Heart left ventricle (tissue), 16 donors: ENCODE data around the gene ZBTB7C. TPM values are rescaled to one million over a fixed set of nuclear protein-coding genes. Genes with fewer than 3 reads are reported as not detected.

Source experiments
- ATAC-seq, 4 donors: fragments of 200-7000 bp; cut with Tn5 transposase; one replicate each; pipeline ENCODE4 v1.9.1; 2020 to 2022; ENCODE audit warnings: moderate library complexity in 4 of 4, mild to moderate bottlenecking in 3 of 4, moderate number of reproducible peaks in 1 of 4
- DNase-seq, 5 donors: peaks; one replicate each; pipeline ENCODE4 v3.0.0-alpha.2; 2020
- H3K27ac ChIP-seq, 12 donors: fragments of 200-600 bp; sonication (generic) in 4 of 12; one replicate each; pipeline versions ENCODE4 v1.5.0 to v1.8.0; 2016 to 2022; ENCODE audit warnings: mild to moderate bottlenecking in 2 of 12
- H3K27me3 ChIP-seq, 9 donors: fragments of 200-600 bp; sonication (generic) in 2 of 9; one replicate each; pipeline versions ENCODE4 v1.5.1 to v1.8.0; 2016 to 2022; ENCODE audit warnings: mild to moderate bottlenecking in 3 of 9
- H3K36me3 ChIP-seq, 9 donors: fragments of 200-600 bp; sonication (generic) in 2 of 9; one replicate each; pipeline versions ENCODE4 v1.5.0 to v1.8.0; 2018 to 2022; ENCODE audit warnings: mild to moderate bottlenecking in 2 of 9
- H3K4me1 ChIP-seq, 12 donors: fragments of 200-600 bp; sonication (generic) in 4 of 12; one replicate each; pipeline versions ENCODE4 v1.5.0 to v1.8.0; 2016 to 2022; ENCODE audit warnings: mild to moderate bottlenecking in 3 of 12
- H3K4me3 ChIP-seq, 12 donors: fragments of 200-600 bp; sonication (generic) in 4 of 12; one replicate each; pipeline versions ENCODE4 v1.5.0 to v1.8.0; 2017 to 2022; ENCODE audit warnings: mild to moderate bottlenecking in 9 of 12, moderate library complexity in 4 of 12
- H3K9me3 ChIP-seq, 12 donors: fragments of 200-600 bp; sonication (generic) in 4 of 12; one replicate each; pipeline versions ENCODE4 v1.5.0 to v1.8.0; 2016 to 2022; ENCODE audit warnings: mild to moderate bottlenecking in 1 of 12
- CTCF ChIP-seq, 12 donors: fragments of 200-600 bp; sonication (generic) in 4 of 12; IDR thresholded peaks; one replicate each; pipeline versions ENCODE4 v1.5.0 to v1.8.0; 2018 to 2022; ENCODE audit warnings: antibody characterized with exemption in 12 of 12, mild to moderate bottlenecking in 5 of 12
- POLR2A ChIP-seq, 2 donors: fragments of 450-650 bp; IDR thresholded peaks; one replicate each; pipeline ENCODE4 v1.6.1; 2017; ENCODE audit warnings: antibody characterized with exemption in 2 of 2, mild to moderate bottlenecking in 2 of 2, moderate library complexity in 2 of 2
- WGBS, 4 donors: extraction: QIAGEN DNeasy Blood & Tissue Kit in 2 of 4; methylation state at CpG; one replicate each; pipeline versions ENCODE4 v1.1.5 to v1.1.7; 2013 to 2018; 5-methylcytosine and 5-hydroxymethylcytosine counted together
- intact Hi-C, 10 donors: fragments of 100-400 bp; cut with DNase I; formaldehyde crosslinking; loops; one replicate each; pipeline versions ENCODE4 v1.11.1 to v1.14.2; 2022
- polyA plus RNA-seq, 2 donors: library from polyadenylated mRNA; stranded (reverse); fragments of 200-250 nt; gene quantifications; one replicate each; pipeline ENCODE4 v1.2.3, GENCODE V29; 2013
- total RNA-seq, 9 donors: library from RNA; depleted of rRNA in 2 of 9; stranded (reverse); fragments of >200 nt in 2 of 9; fragmentation: NEBNext Ultra II Directional in 3 of 9; extraction: Animal tissue kit (Norgen Biotek cat#: 25700) in 3 of 9; gene quantifications; one replicate each; pipeline versions ENCODE4 v1.1.0 to v1.2.4, GENCODE V29; 2016 to 2023
- donor health status: ischemic (EF 13 %, LVEDD 7.1; RV severe dilation, severe dysfunction).
- donor health status: healthy with polysubstance abuse.
- donor health status: DM: no; HTN: yes; CAD: no.
- donor health status: DM: no; HTN: no; CAD: no.
- donor health status: ischemic (EF 25% LVEDD 6.9; RV normal size, moderate dysfunction).
- donor health status: ischemic (EF 25% LVEDD 5.7; RV mildly dilated, moderate dysfunction).
- donor health status: healthy.
- donor health status: DM: yes; HTN: yes; CAD: no.
- donor health status: ischemic (EF 35%, LVEDD 5.7; RV mildly dilated, moderate dysfunction).
- donor health status: nonischemic (EF 11% LVEDD 7.7; RV severe dilation, severe dysfunction).
- donor health status: DM: yes; HTN: yes; CAD: no.
- donor health status: PGD.
- donor health status: ischemic (EF 29% LVEDD 5.4; RV normal size, mild dysfunction).
- donor health status: nonischemic (EF 23%, LVEDD 6.1; RV moderate dilation, normal function).

The ZBTB7C gene
- total and polyA plus RNA-seq, 11 donors, result 0.68 to 7.5 (median 2.3) TPM

DNA sequence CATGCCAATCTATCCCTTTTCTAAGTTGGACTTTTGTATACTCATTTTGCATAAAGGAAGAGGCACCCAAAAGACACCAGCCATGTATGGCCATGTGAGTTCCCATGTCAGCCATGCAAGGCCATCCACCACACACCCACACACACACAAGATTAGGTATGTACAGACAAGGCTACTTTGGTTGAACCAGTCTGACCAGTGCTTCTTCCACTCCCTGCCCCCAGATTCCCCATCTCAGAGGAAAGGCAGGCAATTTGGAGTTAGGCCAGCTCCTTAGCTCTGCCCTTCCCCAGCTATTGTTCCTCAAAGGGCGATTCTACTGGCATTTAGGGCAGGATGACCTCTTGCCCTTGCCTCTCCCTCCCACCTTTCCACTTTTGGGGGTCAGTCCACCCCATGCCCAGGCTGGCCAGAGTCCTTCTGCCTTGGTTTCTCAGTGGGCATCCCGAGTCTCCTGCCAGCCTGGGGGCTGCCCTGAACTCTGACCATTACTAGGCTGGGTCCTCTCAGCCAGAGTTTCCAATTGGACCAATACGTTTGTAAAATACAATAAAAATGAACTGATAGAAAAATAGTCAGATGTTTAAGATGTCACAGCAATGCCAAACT, 101.1 kb downstream of the ZBTB7C start:
- ATAC-seq, result no peak
- DNase-seq, result no peak
- H3K27ac ChIP-seq, result no peak overlapping the region
- intact Hi-C loops, result no loop called here
- H3K9me3 ChIP-seq, result no peaks in the 10 kb centered on the region
- H3K36me3 ChIP-seq, result no peaks in the 10 kb centered on the region
- TF ChIP-seq CTCF (IDR thresholded peaks at IDR 0.05), result no peak
- TF ChIP-seq POLR2A (IDR thresholded peaks at IDR 0.05), result no peak
- H3K27me3 ChIP-seq, result no peaks in the 10 kb centered on the region
- H3K4me1 ChIP-seq, result no peaks in the 10 kb centered on the region
- no peak overlapping the region for H3K4me3 ChIP-seq
- WGBS, 4 donors, result 80 to 86% (median 82%) methylated on average over 3 of the region's 3 CpGs

DNA sequence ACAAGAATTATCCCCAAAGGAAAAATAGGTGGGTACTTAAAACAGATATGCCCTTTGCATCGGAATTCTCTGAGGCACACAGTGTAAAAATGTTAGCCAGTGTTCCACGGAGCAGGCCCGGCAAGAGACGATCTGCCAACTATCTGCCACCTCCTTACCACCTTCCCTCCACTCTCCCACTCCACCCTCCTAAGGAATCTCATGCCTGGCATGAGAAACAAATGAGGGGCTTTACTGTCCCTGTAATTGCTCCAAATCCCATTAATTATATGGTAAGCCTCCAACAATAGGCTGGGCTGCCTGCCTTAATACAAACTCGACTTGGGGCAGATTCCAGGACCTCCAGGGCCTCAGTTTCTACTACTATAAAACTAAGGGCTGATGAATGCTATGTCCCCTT, 102.3 kb downstream of the ZBTB7C start:
- H3K27ac ChIP-seq, result no peak overlapping the region
- no peaks in the 10 kb centered on the region for H3K27me3 ChIP-seq
- H3K4me3 ChIP-seq, result no peak overlapping the region
- H3K4me1 ChIP-seq, result peaks cover 0 to 4% (median 0%) of the 10 kb centered on the region in 12 donors
- WGBS, 4 donors, result 75 to 83% (median 81%) methylated on average over 5 of the region's 5 CpGs
- H3K36me3 ChIP-seq, result no peaks in the 10 kb centered on the region
- intact Hi-C loops, result no loop called here
- ATAC-seq, result no peak
- no peaks in the 10 kb centered on the region for H3K9me3 ChIP-seq
- no peak for TF ChIP-seq CTCF (IDR thresholded peaks at IDR 0.05)
- TF ChIP-seq POLR2A (IDR thresholded peaks at IDR 0.05), result no peak
- no peak for DNase-seq

DNA sequence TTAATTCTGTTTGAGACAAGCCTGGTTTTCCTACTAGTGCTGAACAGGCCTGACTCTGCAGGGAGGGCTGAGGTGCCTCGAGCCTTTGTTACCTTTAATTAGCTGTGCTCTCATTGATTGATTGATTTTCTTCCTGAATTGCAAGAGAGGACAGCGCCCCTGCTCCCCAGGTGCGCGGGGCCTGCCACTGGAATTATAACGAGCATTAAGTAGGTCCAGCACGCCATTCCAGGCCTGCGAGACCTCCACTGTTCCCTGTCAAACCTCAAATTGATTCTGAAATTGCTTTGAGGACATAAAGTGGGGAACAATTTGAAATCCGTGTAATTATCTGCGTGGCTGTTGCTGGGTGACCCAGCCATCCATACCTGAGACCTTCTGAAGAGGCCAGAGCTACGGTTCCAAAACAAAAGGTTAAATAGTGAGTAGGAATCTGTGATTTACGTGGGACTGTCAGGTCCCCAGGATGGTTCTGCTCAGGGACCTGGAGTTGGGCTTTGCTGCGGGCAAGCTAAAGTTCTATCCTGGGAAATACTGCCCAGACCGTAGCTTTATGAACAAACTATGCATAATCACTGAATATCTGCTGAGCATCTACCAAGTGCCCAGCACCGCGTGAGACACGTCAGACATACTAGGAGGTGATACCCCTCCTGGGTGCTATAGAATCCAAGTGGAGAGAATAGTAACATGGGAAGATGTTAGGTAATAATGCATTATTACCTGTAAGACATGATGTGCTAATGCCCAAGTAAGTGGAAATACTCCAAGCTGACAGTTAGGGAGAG, 104.1 kb downstream of the ZBTB7C start:
- Histone ChIP-seq H3K9me3 (no peaks in the 10 kb centered on the region), H3K4me1 (peaks cover 0 to 15% (median 3%) of the 10 kb centered on the region in 12 donors), H3K27ac (no peak overlapping the region), H3K36me3 (no peaks in the 10 kb centered on the region), H3K4me3 (no peak overlapping the region), H3K27me3 (no peaks in the 10 kb centered on the region)
- DNase-seq (no peak), ATAC-seq (no peak)
- intact Hi-C loops, result no loop called here
- 93 to 97% (median 95%) methylated on average over 16 of the region's 16 CpGs for WGBS, 4 donors
- TF ChIP-seq POLR2A (IDR thresholded peaks at IDR 0.05) (no peak), CTCF (IDR thresholded peaks at IDR 0.05) (no peak)

GRCh38 chr18:48303883-48304282, 105.3 kb downstream of the ZBTB7C start:
- H3K27me3 ChIP-seq, result no peaks in the 10 kb centered on the region
- DNase-seq (no peak), ATAC-seq (no peak)
- H3K27ac ChIP-seq, result no peak overlapping the region
- 90 to 95% (median 93%) methylated on average over 3 of the region's 3 CpGs for WGBS, 4 donors
- H3K4me3 ChIP-seq, result no peak overlapping the region
- peaks cover 0 to 18% (median 3%) of the 10 kb centered on the region in 12 donors for H3K4me1 ChIP-seq
- TF ChIP-seq POLR2A (IDR thresholded peaks at IDR 0.05) (no peak), CTCF (IDR thresholded peaks at IDR 0.05) (no peak)
- intact Hi-C loops, result no loop called here
- H3K36me3 ChIP-seq, result no peaks in the 10 kb centered on the region
- no peaks in the 10 kb centered on the region for H3K9me3 ChIP-seq
